Mesendoderm (in vitro differentiated cells): ENCODE data around the gene ANKMY1.

Experiments used
- DNase-seq: peaks from one replicate; pipeline ENCODE4 v3.0.0; 2013
- H2AK5ac ChIP-seq: 2 replicates; pipeline ENCODE4 v1.6.1; 2013; ENCODE audit warnings: low read length, inconsistent platforms
- H2BK120ac ChIP-seq: 2 replicates; pipeline ENCODE4 v1.6.1; 2013; ENCODE audit warnings: low read depth, mild to moderate bottlenecking, low read length, moderate library complexity, mixed read lengths
- H2BK15ac ChIP-seq: replicated peaks from 2 replicates; pipeline ENCODE4 v1.6.1; 2013; ENCODE audit warnings: low read depth, mild to moderate bottlenecking, moderate library complexity
- H2BK5ac ChIP-seq: 2 replicates; pipeline ENCODE4 v1.6.1; 2013; ENCODE audit warnings: low read length, inconsistent platforms
- H3K18ac ChIP-seq: 2 replicates; pipeline ENCODE4 v1.6.1; 2013; ENCODE audit warnings: mild to moderate bottlenecking, low read length, mixed read lengths
- H3K23ac ChIP-seq: one replicate; pipeline ENCODE4 v1.6.1; 2013; ENCODE audit warnings: low read length
- H3K27ac ChIP-seq: 2 replicates; pipeline ENCODE4 v1.5.1; 2013; ENCODE audit warnings: low read depth, mild to moderate bottlenecking, inconsistent platforms, low read length, moderate library complexity
- H3K27me3 ChIP-seq: 2 replicates; pipeline ENCODE4 v1.6.1; 2013; ENCODE audit warnings: low read length, control low read depth, mild to moderate bottlenecking, inconsistent platforms; ENCODE audit not compliant: insufficient read depth, poor library complexity
- H3K36me3 ChIP-seq: 2 replicates; pipeline ENCODE4 v1.6.1; 2013; ENCODE audit warnings: low read length, inconsistent platforms; ENCODE audit not compliant: control insufficient read depth, insufficient read depth
- H3K4ac ChIP-seq: one replicate; pipeline ENCODE4 v1.6.1; 2013; ENCODE audit warnings: low read depth, mild to moderate bottlenecking, low read length, moderate library complexity
- H3K4me1 ChIP-seq: 2 replicates; pipeline ENCODE4 v1.6.1; 2013; ENCODE audit warnings: low read depth, low read length, inconsistent platforms; ENCODE audit not compliant: control insufficient read depth
- H3K4me2 ChIP-seq: 2 replicates; pipeline ENCODE4 v1.6.1; 2013; ENCODE audit warnings: low read length
- H3K4me3 ChIP-seq: 2 replicates; pipeline ENCODE4 v1.5.1; 2013; ENCODE audit warnings: mild to moderate bottlenecking, low read length
- H3K56ac ChIP-seq: one replicate; pipeline ENCODE4 v1.6.1; 2013; ENCODE audit warnings: low read length
- H3K79me1 ChIP-seq: 2 replicates; pipeline ENCODE4 v1.6.1; 2013; ENCODE audit warnings: low read length, inconsistent platforms
- H3K79me2 ChIP-seq: 2 replicates; pipeline ENCODE4 v1.6.1; 2013; ENCODE audit warnings: mild to moderate bottlenecking, low read length; ENCODE audit not compliant: control insufficient read depth, insufficient read depth
- H3K9ac ChIP-seq: 2 replicates; pipeline ENCODE4 v1.6.1; 2013; ENCODE audit warnings: low read length, inconsistent platforms
- H4K5ac ChIP-seq: one replicate; pipeline ENCODE4 v1.6.1; 2013; ENCODE audit warnings: low read length
- H4K8ac ChIP-seq: one replicate; pipeline ENCODE4 v1.6.1; 2013; ENCODE audit warnings: low read depth, mild to moderate bottlenecking, control low read depth, low read length, moderate library complexity
- WGBS: extraction: QIAGEN DNeasy Blood & Tissue Kit; methylation state at CpG from one replicate; pipeline ENCODE4 v1.1.7; 2013; ENCODE audit warnings: low lambda C conversion rate, missing lambda C conversion rate; ENCODE audit not compliant: insufficient coverage; ENCODE audit errors: extremely low coverage; 5-methylcytosine and 5-hydroxymethylcytosine counted together

ANKMY1 gene

GRCh38 chr2:240468303-240469238 is 89.2 kb downstream of the ANKMY1 start:
- H2BK5ac ChIP-seq: no peak overlapping the region
- no peaks in the 10 kb centered on the region for H3K27me3 ChIP-seq
- H3K36me3 ChIP-seq: no peaks in the 10 kb centered on the region
- WGBS: no CpG with 5 or more reads among the region's 20 CpGs
- H3K18ac ChIP-seq: no peak overlapping the region
- H3K79me1 ChIP-seq: no peaks in the 10 kb centered on the region
- H3K23ac ChIP-seq: no peak overlapping the region
- H2BK120ac ChIP-seq: no peak overlapping the region
- H3K79me2 ChIP-seq: no peaks in the 10 kb centered on the region
- no peaks in the 10 kb centered on the region for H3K4me1 ChIP-seq
- no peak overlapping the region for H3K4me3 ChIP-seq
- no peak overlapping the region for H3K4me2 ChIP-seq
- no peak overlapping the region for H3K4ac ChIP-seq
- no peak for DNase-seq
- no peak overlapping the region for H2AK5ac ChIP-seq
- H4K5ac ChIP-seq: no peak overlapping the region
- no peak overlapping the region for H3K56ac ChIP-seq
- H4K8ac ChIP-seq: no peak overlapping the region
- no peak overlapping the region for H2BK15ac ChIP-seq
- H3K9ac ChIP-seq: no peak overlapping the region
- no peak overlapping the region for H3K27ac ChIP-seq

DNA sequence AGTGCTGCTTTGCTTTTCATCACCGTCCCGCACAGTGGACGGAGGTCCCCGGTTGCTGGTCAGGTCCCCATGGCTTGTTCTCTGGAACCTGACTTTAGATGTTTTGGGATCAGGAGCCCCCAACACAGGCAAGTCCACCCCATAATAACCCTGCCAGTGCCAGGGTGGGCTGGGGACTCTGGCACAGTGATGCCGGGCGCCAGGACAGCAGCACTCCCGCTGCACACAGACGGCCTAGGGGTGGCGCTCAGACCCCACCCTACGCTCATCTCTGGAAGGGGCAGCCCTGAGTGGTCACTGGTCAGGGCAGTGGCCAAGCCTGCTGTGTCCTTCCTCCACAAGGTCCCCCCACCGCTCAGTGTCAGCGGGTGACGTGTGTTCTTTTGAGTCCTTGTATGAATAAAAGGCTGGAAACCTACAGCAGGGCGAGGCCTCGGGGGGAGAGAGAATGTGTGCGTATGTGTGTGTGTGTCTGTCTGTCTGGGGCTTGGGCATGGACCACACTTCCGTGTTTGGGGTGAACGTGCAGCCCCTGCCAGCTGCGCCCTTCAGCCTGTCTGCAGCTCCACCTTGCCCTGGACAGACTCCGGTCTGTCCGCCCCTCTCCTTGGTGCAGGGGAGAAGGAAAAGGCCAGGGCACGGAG is 90.0 kb downstream of the ANKMY1 start:
- H2BK120ac ChIP-seq: no peak overlapping the region
- no CpG with 5 or more reads among the region's 22 CpGs for WGBS
- no peak overlapping the region for H3K9ac ChIP-seq
- H2BK15ac ChIP-seq: no peak overlapping the region
- no peak overlapping the region for H3K27ac ChIP-seq
- no peak for DNase-seq
- no peak overlapping the region for H3K56ac ChIP-seq
- no peaks in the 10 kb centered on the region for H3K79me2 ChIP-seq
- no peak overlapping the region for H2AK5ac ChIP-seq
- no peaks in the 10 kb centered on the region for H3K36me3 ChIP-seq
- H3K4me1 ChIP-seq: no peaks in the 10 kb centered on the region
- no peak overlapping the region for H2BK5ac ChIP-seq
- no peak overlapping the region for H3K4me2 ChIP-seq
- no peak overlapping the region for H3K23ac ChIP-seq
- H3K18ac ChIP-seq: no peak overlapping the region
- no peaks in the 10 kb centered on the region for H3K27me3 ChIP-seq
- no peak overlapping the region for H3K4ac ChIP-seq
- H4K8ac ChIP-seq: no peak overlapping the region
- no peak overlapping the region for H3K4me3 ChIP-seq
- H4K5ac ChIP-seq: no peak overlapping the region
- H3K79me1 ChIP-seq: no peaks in the 10 kb centered on the region

- H2BK5ac ChIP-seq: no peak overlapping the region
- no peak overlapping the region for H2AK5ac ChIP-seq
- H3K4ac ChIP-seq: no peak overlapping the region
- no peaks in the 10 kb centered on the region for H3K79me2 ChIP-seq
- H3K36me3 ChIP-seq: no peaks in the 10 kb centered on the region
- no peak overlapping the region for H3K23ac ChIP-seq
- H3K27me3 ChIP-seq: no peaks in the 10 kb centered on the region
- H3K9ac ChIP-seq: no peak overlapping the region
- no peak overlapping the region for H3K18ac ChIP-seq
- no peaks in the 10 kb centered on the region for H3K4me1 ChIP-seq
- H2BK120ac ChIP-seq: no peak overlapping the region
- H3K4me3 ChIP-seq: no peak overlapping the region
- H3K4me2 ChIP-seq: no peak overlapping the region
- no peak overlapping the region for H2BK15ac ChIP-seq
- no peak overlapping the region for H3K27ac ChIP-seq
- H4K5ac ChIP-seq: no peak overlapping the region
- no peak overlapping the region for H3K56ac ChIP-seq
- H4K8ac ChIP-seq: no peak overlapping the region
- no peak for DNase-seq
- H3K79me1 ChIP-seq: no peaks in the 10 kb centered on the region
- no CpG with 5 or more reads among the region's 12 CpGs for WGBS
Measured at GRCh38 chr2:240467149-240467642, 90.6 kb downstream of the ANKMY1 start.

DNA sequence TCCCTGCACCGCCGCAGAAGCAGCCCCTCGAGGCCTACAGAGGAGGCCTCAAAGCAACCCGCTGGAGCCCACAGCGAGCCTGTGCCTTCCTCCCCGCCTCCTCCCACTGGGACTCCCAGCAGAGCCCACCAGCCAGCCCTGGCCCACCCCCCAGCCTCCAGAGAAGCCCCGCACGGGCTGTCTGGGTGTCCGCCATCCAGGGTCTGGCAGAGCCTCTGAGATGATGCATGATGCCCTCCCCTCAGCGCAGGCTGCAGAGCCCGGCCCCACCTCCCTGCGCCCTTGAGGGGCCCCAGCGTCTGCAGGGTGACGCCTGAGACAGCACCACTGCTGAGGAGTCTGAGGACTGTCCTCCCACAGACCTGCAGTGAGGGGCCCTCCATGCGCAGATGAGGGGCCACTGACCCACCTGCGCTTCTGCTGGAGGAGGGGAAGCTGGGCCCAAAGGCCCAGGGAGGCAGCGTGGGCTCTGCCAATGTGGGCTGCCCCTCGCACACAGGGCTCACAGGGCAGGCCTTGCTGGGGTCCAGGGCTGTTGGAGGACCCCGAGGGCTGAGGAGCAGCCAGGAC is 91.1 kb downstream of the ANKMY1 start:
- no peaks in the 10 kb centered on the region for H3K79me2 ChIP-seq
- H3K4me3 ChIP-seq: no peak overlapping the region
- H2BK120ac ChIP-seq: no peak overlapping the region
- no peak overlapping the region for H3K4me2 ChIP-seq
- no peak overlapping the region for H3K27ac ChIP-seq
- H3K79me1 ChIP-seq: no peaks in the 10 kb centered on the region
- no peak overlapping the region for H2AK5ac ChIP-seq
- H2BK5ac ChIP-seq: no peak overlapping the region
- H4K8ac ChIP-seq: no peak overlapping the region
- no peak for DNase-seq
- no peak overlapping the region for H3K56ac ChIP-seq
- no peak overlapping the region for H3K9ac ChIP-seq
- H3K36me3 ChIP-seq: no peaks in the 10 kb centered on the region
- H4K5ac ChIP-seq: no peak overlapping the region
- no peaks in the 10 kb centered on the region for H3K4me1 ChIP-seq
- no peak overlapping the region for H3K18ac ChIP-seq
- no peak overlapping the region for H2BK15ac ChIP-seq
- H3K4ac ChIP-seq: no peak overlapping the region
- no peaks in the 10 kb centered on the region for H3K27me3 ChIP-seq
- no CpG with 5 or more reads among the region's 19 CpGs for WGBS
- no peak overlapping the region for H3K23ac ChIP-seq

DNA sequence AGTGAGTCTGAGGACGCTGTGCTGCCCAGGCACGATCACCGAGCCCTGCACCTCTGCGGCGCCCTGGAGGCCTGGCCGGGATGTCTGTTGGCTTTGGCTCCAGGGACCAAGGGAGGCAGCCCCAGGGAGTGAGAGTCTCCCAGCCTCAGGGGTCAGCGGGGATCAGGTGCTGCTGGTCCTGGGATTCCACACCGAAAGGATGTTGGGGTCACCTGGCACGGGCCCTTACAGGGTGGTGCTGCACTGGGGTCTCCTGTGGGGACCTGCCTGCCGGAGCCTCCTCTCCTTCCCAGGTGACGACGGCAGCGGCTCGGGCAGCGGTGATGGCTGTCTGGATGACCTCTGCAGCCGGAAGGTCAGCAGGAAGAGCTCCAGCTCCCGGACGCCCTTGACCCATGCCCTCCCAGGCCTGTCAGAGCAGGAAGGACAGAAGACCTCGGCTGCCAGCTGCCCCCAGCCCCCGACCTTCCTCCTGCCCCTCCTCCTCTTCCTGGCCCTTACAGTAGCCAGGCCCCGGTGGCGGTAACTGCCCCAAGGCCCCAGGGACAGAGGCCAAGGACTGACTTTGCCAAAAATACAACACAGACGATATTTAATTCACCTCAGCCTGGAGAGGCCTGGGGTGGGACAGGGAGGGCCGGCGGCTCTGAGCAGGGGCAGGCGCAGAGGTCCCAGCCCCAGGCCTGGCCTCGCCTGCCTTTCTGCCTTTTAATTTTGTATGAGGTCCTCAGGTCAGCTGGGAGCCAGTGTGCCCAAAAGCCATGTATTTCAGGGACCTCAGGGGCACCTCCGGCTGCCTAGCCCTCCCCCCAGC is 91.8 kb downstream of the ANKMY1 start:
- Histone ChIP-seq H2BK15ac (no peak overlapping the region), H3K36me3 (no peaks in the 10 kb centered on the region), H3K4me2 (no peak overlapping the region), H3K4ac (no peak overlapping the region), H4K5ac (no peak overlapping the region), H3K79me2 (no peaks in the 10 kb centered on the region), H2AK5ac (no peak overlapping the region), H3K18ac (no peak overlapping the region), H3K56ac (no peak overlapping the region), H3K4me3 (no peak overlapping the region), H3K79me1 (no peaks in the 10 kb centered on the region), H3K9ac (no peak overlapping the region), H2BK5ac (no peak overlapping the region), H4K8ac (no peak overlapping the region), H3K27ac (no peak overlapping the region), H3K23ac (no peak overlapping the region), H2BK120ac (no peak overlapping the region), H3K27me3 (no peaks in the 10 kb centered on the region), H3K4me1 (no peaks in the 10 kb centered on the region)
- WGBS: no CpG with 5 or more reads among the region's 28 CpGs
- no peak for DNase-seq
